Astrocyte (in vitro differentiated cells and primary cell): ENCODE results near the gene ACTR1A.

ENCODE experiments used
- EZH2 ChIP-seq: IDR thresholded peaks from 2 replicates; pipeline ENCODE4 v1.6.1; 2012; ENCODE audit warnings: mild to moderate bottlenecking, low read length, inconsistent platforms; ENCODE audit not compliant: insufficient read depth
- TF ChIP-seq, protein P1 (sequence below): IDR thresholded peaks from 2 replicates; pipeline ENCODE4 v1.5.1; 2011; ENCODE audit warnings: low read depth, mild to moderate bottlenecking, inconsistent platforms, low read length, moderate library complexity; ENCODE audit not compliant: insufficient read depth

DNA sequence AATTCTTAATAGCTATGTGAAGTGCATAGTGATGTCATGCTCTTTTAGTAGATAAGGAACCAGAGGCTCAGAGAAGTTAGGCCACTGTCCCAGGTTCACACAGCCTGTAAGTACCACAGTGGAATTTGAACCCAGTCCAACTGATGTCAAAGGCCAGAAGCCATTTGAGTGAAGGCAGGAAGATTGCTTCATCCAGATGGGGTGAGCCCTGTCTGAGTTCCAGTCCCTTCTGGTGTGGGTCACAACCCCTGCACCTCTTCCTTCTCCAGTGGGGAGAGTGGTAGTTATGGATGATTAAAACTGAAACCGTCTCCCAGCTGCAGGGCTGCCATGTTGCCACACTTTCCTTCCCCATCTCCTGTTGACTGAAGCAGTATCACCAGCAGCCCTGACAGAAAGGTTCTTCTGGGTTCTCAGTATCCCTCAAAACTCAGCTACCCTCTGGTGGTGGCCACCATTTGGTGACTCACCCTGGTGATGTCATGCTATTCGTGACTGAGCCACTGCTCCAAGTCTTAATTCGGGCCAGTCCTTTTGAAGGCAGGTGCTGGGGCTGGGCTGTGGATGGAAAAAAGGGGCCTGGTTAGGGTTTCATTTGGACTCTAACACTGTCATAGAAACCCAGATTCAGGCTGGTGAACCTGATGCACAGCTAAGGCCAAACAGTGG lies 49.7 kb downstream of the ACTR1A start:
- TF ChIP-seq, protein P1, sequence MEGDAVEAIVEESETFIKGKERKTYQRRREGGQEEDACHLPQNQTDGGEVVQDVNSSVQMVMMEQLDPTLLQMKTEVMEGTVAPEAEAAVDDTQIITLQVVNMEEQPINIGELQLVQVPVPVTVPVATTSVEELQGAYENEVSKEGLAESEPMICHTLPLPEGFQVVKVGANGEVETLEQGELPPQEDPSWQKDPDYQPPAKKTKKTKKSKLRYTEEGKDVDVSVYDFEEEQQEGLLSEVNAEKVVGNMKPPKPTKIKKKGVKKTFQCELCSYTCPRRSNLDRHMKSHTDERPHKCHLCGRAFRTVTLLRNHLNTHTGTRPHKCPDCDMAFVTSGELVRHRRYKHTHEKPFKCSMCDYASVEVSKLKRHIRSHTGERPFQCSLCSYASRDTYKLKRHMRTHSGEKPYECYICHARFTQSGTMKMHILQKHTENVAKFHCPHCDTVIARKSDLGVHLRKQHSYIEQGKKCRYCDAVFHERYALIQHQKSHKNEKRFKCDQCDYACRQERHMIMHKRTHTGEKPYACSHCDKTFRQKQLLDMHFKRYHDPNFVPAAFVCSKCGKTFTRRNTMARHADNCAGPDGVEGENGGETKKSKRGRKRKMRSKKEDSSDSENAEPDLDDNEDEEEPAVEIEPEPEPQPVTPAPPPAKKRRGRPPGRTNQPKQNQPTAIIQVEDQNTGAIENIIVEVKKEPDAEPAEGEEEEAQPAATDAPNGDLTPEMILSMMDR = no peak
- TF ChIP-seq EZH2 = no peak
